IPS DF 6.9 (cell line): ENCODE measurements around the gene ADAMTS4.

ENCODE experiments used
- DNase-seq: peaks from one replicate; pipeline ENCODE4 v3.0.0-alpha.2; 2013; ENCODE audit warnings: low read depth, low spot score
- H3K27ac ChIP-seq: one replicate; pipeline ENCODE4 v1.5.1; 2013; ENCODE audit warnings: low read length, control low read depth
- H3K27me3 ChIP-seq: 2 replicates; pipeline ENCODE4 v1.6.1; 2013; ENCODE audit warnings: mild to moderate bottlenecking, low read length; ENCODE audit not compliant: control insufficient read depth, insufficient read depth
- H3K36me3 ChIP-seq: 2 replicates; pipeline ENCODE4 v1.6.1; 2013; ENCODE audit warnings: low read length; ENCODE audit not compliant: control insufficient read depth, insufficient read depth
- H3K4me1 ChIP-seq: 2 replicates; pipeline ENCODE4 v1.6.1; 2013; ENCODE audit warnings: low read length; ENCODE audit not compliant: control insufficient read depth, insufficient read depth
- H3K4me3 ChIP-seq: 2 replicates; pipeline ENCODE4 v1.5.1; 2013; ENCODE audit warnings: mild to moderate bottlenecking, low read length
- H3K9me3 ChIP-seq: 2 replicates; pipeline ENCODE4 v1.6.1; 2013; ENCODE audit warnings: low read length, inconsistent platforms; ENCODE audit not compliant: control insufficient read depth, insufficient read depth
- WGBS: extraction: QIAGEN DNeasy Blood & Tissue Kit; methylation state at CpG from one replicate; pipeline ENCODE4 v1.1.7; 2013; ENCODE audit warnings: mixed read lengths, missing lambda C conversion rate; ENCODE audit not compliant: insufficient read length, insufficient coverage; 5-methylcytosine and 5-hydroxymethylcytosine counted together

The ADAMTS4 gene

GRCh38 chr1:161162806-161163205 is 36.0 kb downstream of the ADAMTS4 start:
- no peaks in the 10 kb centered on the region for H3K36me3 ChIP-seq
- no peak for DNase-seq
- H3K27ac ChIP-seq = no peak overlapping the region
- no peaks in the 10 kb centered on the region for H3K27me3 ChIP-seq
- H3K4me1 ChIP-seq = no peaks in the 10 kb centered on the region
- no peak overlapping the region for H3K4me3 ChIP-seq
- no peaks in the 10 kb centered on the region for H3K9me3 ChIP-seq
- no CpG with 5 or more reads among the region's 10 CpGs for WGBS

DNA sequence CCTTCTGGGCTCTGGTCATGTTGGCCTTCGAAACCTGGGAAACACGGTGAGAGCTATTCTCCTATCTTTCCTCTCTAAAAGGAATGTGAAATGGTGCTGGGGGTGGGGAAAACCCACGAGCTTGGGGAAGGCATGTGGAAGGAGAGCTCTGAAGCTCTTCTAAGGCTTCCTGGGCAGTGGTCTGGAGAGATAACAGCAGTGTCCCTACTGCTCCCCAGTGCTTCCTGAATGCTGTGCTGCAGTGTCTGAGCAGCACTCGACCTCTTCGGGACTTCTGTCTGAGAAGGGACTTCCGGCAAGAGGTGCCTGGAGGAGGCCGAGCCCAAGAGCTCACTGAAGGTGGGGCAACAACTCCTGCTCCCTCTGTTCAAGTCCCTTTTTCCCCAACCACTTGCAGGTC is 36.8 kb downstream of the ADAMTS4 start:
- Histone ChIP-seq H3K36me3 (peaks cover under 1% of the 10 kb centered on the region; the same call in 1 of the 2 replicates), H3K4me1 (no peaks in the 10 kb centered on the region), H3K27ac (no peak overlapping the region), H3K27me3 (no peaks in the 10 kb centered on the region), H3K9me3 (no peaks in the 10 kb centered on the region), H3K4me3 (no peak overlapping the region)
- no CpG with 5 or more reads among the region's 7 CpGs for WGBS
- no peak for DNase-seq

DNA sequence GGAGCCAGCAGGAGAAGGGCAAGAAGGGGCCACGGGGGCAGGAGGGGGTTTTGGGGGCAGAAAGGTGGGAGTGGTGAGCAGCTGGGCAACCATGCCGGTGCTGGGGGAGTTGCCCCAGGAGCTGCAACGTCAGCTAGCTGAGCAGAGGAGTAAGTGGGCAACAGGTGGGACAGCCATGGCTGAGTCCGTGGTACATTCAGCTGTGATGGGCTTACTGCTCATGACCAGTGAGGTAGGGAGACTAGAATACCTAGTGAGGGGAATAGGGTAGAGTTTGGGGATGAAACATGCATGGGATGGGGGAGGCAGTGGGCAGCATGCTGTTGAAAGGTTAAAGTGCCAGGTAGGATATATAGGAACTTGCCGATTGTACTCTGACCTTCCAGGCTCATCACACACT is 37.2 kb downstream of the ADAMTS4 start:
- no peak for DNase-seq
- H3K27ac ChIP-seq = no peak overlapping the region
- H3K36me3 ChIP-seq = peaks cover 3% of the 10 kb centered on the region; the same call in 1 of the 2 replicates
- no peaks in the 10 kb centered on the region for H3K4me1 ChIP-seq
- no peaks in the 10 kb centered on the region for H3K9me3 ChIP-seq
- no CpG with 5 or more reads among the region's 5 CpGs for WGBS
- no peaks in the 10 kb centered on the region for H3K27me3 ChIP-seq
- H3K4me3 ChIP-seq = no peak overlapping the region

DNA sequence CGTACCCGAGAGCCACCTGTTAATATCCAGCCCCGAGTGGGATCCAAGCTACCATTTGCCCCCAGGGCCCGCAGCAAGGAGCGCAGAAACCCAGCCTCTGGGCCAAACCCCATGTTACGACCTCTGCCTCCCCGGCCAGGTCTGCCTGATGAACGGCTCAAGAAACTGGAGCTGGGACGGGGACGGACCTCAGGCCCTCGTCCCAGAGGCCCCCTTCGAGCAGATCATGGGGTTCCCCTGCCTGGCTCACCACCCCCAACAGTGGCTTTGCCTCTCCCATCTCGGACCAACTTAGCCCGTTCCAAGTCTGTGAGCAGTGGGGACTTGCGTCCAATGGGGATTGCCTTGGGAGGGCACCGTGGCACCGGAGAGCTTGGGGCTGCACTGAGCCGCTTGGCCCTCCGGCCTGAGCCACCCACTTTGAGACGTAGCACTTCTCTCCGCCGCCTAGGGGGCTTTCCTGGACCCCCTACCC is 38.1 kb downstream of the ADAMTS4 start:
- Histone ChIP-seq H3K36me3 (peaks cover 3% of the 10 kb centered on the region; the same call in 1 of the 2 replicates), H3K27me3 (no peaks in the 10 kb centered on the region), H3K4me1 (no peaks in the 10 kb centered on the region), H3K9me3 (no peaks in the 10 kb centered on the region), H3K27ac (no peak overlapping the region), H3K4me3 (no peak overlapping the region)
- WGBS = no CpG with 5 or more reads among the region's 22 CpGs
- no peak for DNase-seq

- H3K4me1 ChIP-seq = no peaks in the 10 kb centered on the region
- H3K9me3 ChIP-seq = no peaks in the 10 kb centered on the region
- no peaks in the 10 kb centered on the region for H3K27me3 ChIP-seq
- WGBS = no CpG with 5 or more reads among the region's 11 CpGs
- peak overlapping the region; percentile 72; the same call in 1 of the 2 replicates for H3K4me3 ChIP-seq
- H3K27ac ChIP-seq = no peak overlapping the region
- peaks cover 3% of the 10 kb centered on the region; the same call in 1 of the 2 replicates for H3K36me3 ChIP-seq
- DNase-seq = no peak
Measured at GRCh38 chr1:161159913-161160243, 39.0 kb downstream of the ADAMTS4 start.

GRCh38 chr1:161159087-161159912 is 39.6 kb downstream of the ADAMTS4 start, which contains the start of gene USP21:
Gene USP21 (plus strand): TSS chr1:161159500. CDS start chr1:161160641, 1,141 bp downstream.
- DNase-seq = peak; percentile 82
- Histone ChIP-seq H3K9me3 (no peaks in the 10 kb centered on the region), H3K4me1 (no peaks in the 10 kb centered on the region), H3K4me3 (peak within 1 kb of the TSS; percentile 72; the same call in 1 of the 2 replicates), H3K36me3 (peaks cover 3% of the 10 kb centered on the region; the same call in 1 of the 2 replicates), H3K27ac (no peak within 1 kb of the TSS), H3K27me3 (no peaks in the 10 kb centered on the region)
- no CpG with 5 or more reads among the region's 60 CpGs for WGBS

- Histone ChIP-seq H3K4me3 (peak overlapping the region; percentile 72; the same call in 1 of the 2 replicates), H3K27ac (no peak overlapping the region)
- no peak for DNase-seq
Measured at GRCh38 chr1:161158316-161159010, 40.4 kb downstream of the ADAMTS4 start.

GRCh38 chr1:161157867-161158266 is 41.0 kb downstream of the ADAMTS4 start:
- H3K36me3 ChIP-seq = peaks cover 3% of the 10 kb centered on the region; the same call in 1 of the 2 replicates
- no peak overlapping the region for H3K27ac ChIP-seq
- H3K9me3 ChIP-seq = no peaks in the 10 kb centered on the region
- H3K4me3 ChIP-seq = no peak overlapping the region
- no peak for DNase-seq
- WGBS = no CpG with 5 or more reads among the region's 1 CpG
- no peaks in the 10 kb centered on the region for H3K4me1 ChIP-seq
- no peaks in the 10 kb centered on the region for H3K27me3 ChIP-seq

More at GRCh38 chr1:161158316-161159010, 40.4 kb downstream of the ADAMTS4 start:
- Histone ChIP-seq H3K9me3 (no peaks in the 10 kb centered on the region), H3K27me3 (no peaks in the 10 kb centered on the region), H3K36me3 (peaks cover 3% of the 10 kb centered on the region; the same call in 1 of the 2 replicates), H3K4me1 (no peaks in the 10 kb centered on the region)
- WGBS = no CpG with 5 or more reads among the region's 9 CpGs

- peak; percentile 66 for DNase-seq
- no CpG with 5 or more reads among the region's 33 CpGs for WGBS
- H3K4me1 ChIP-seq = no peaks in the 10 kb centered on the region
- no peak within 1 kb of the TSS for H3K27ac ChIP-seq
- H3K27me3 ChIP-seq = no peaks in the 10 kb centered on the region
- H3K36me3 ChIP-seq = peaks cover 3% of the 10 kb centered on the region; the same call in 1 of the 2 replicates
- no peaks in the 10 kb centered on the region for H3K9me3 ChIP-seq
- H3K4me3 ChIP-seq = peak within 1 kb of the TSS; percentile 64; the same call in 1 of the 2 replicates
Measured at GRCh38 chr1:161153682-161154337, 45.0 kb downstream of the ADAMTS4 start, which contains the start of gene UFC1. Gene UFC1 (plus strand): TSS chr1:161153978. CDS start chr1:161153998, 20 bp downstream.

DNA sequence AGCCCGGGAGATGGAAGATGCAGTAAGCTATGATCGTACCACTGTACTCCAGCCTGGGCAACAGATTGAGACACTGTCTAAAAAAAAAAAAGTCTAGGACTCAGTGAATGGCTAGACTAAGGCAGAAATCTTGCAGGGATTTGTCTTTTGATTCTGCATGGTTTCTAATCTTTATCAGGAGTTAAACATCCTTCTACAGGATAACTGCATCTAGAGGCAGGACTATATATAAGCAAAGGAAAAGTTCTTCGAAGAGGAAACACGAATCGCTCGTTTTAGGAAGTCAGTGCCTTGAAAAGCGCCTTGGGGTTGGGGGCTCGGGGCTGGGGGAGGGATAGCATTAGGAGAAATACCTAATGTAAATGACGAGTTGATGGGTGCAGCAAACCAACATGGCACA is 45.7 kb downstream of the ADAMTS4 start:
- H3K9me3 ChIP-seq = no peaks in the 10 kb centered on the region
- peaks cover 3% of the 10 kb centered on the region; the same call in 1 of the 2 replicates for H3K36me3 ChIP-seq
- H3K27ac ChIP-seq = no peak overlapping the region
- WGBS = no CpG with 5 or more reads among the region's 9 CpGs
- DNase-seq = no peak
- no peak overlapping the region; the same call in 1 of the 2 replicates for H3K4me3 ChIP-seq
- H3K27me3 ChIP-seq = no peaks in the 10 kb centered on the region
- no peaks in the 10 kb centered on the region for H3K4me1 ChIP-seq
